ENCODE results near the gene SYT2. TPM values are rescaled to one million over a fixed set of nuclear protein-coding genes. Genes with fewer than 3 reads are reported as not detected.

SYT2 gene
- total and polyA plus RNA-seq, 11 donors, result 0.03 to 0.09 (median 0.06) TPM; not detected in 6

DNA sequence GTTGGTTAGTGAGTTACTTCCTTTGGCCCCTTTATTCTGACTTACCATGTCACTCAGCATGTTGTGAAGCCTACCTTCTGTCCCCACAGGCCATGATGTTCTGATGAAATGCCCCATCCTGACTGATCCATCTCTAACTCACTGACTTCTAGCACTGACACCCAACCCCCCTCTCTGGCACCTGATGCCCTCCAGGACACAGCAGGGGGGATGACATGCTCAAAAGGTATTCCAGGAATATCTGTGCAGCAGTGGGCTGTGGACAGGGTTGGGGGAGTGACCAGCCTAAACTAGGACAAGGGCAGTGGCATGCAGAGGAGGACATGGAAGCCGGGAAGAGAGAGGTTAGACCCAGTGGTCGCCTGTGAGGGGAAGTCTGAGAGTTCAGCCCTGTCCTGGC, 25.5 kb downstream of the SYT2 start:
- no peaks in the 10 kb centered on the region for H3K36me3 ChIP-seq
- peaks cover 0 to 61% (median 11%) of the 10 kb centered on the region in 9 donors for H3K27me3 ChIP-seq
- H3K4me3 ChIP-seq, result no peak overlapping the region
- DNase-seq (no peak), ATAC-seq (no peak)
- H3K4me1 ChIP-seq, result no peaks in the 10 kb centered on the region
- intact Hi-C loops (cut with DNase I), result no loop called here
- H3K27ac ChIP-seq, result no peak overlapping the region
- H3K9me3 ChIP-seq, result no peaks in the 10 kb centered on the region
- 53 to 66% (median 58%) methylated on average over 2 of the region's 2 CpGs for WGBS, 4 donors
- no peak for TF ChIP-seq POLR2A (IDR thresholded peaks at IDR 0.05)
- TF ChIP-seq, protein P1, sequence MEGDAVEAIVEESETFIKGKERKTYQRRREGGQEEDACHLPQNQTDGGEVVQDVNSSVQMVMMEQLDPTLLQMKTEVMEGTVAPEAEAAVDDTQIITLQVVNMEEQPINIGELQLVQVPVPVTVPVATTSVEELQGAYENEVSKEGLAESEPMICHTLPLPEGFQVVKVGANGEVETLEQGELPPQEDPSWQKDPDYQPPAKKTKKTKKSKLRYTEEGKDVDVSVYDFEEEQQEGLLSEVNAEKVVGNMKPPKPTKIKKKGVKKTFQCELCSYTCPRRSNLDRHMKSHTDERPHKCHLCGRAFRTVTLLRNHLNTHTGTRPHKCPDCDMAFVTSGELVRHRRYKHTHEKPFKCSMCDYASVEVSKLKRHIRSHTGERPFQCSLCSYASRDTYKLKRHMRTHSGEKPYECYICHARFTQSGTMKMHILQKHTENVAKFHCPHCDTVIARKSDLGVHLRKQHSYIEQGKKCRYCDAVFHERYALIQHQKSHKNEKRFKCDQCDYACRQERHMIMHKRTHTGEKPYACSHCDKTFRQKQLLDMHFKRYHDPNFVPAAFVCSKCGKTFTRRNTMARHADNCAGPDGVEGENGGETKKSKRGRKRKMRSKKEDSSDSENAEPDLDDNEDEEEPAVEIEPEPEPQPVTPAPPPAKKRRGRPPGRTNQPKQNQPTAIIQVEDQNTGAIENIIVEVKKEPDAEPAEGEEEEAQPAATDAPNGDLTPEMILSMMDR (IDR thresholded peaks at IDR 0.05), result no peak

DNA sequence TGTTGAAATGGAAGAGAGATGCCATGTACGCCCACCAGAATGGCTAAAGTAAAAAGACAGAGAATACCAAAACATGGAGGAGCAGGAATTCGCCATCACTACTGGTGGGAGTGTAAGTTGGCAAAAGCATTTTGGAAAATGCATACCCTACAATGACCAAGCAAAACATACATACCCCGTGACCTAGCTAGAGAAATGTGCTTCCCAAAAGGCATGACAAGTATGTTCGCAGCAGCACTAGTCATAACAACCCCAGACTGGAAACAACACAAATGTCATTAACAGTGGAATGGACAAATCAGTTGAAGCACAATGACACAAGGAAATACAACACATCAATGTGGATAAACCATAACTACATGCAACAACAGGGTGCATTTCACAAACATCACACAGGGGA, 27.2 kb downstream of the SYT2 start:
- DNase-seq (no peak), ATAC-seq (no peak)
- no peak overlapping the region for H3K4me3 ChIP-seq
- no peaks in the 10 kb centered on the region for H3K4me1 ChIP-seq
- H3K36me3 ChIP-seq, result no peaks in the 10 kb centered on the region
- no peaks in the 10 kb centered on the region for H3K9me3 ChIP-seq
- peaks cover 0 to 55% (median 11%) of the 10 kb centered on the region in 9 donors for H3K27me3 ChIP-seq
- intact Hi-C loops (cut with DNase I), result no loop called here
- TF ChIP-seq, protein P1 (IDR thresholded peaks at IDR 0.05), result no peak
- no peak for TF ChIP-seq POLR2A (IDR thresholded peaks at IDR 0.05)
- no peak overlapping the region for H3K27ac ChIP-seq
- WGBS, 4 donors, result 77 to 87% (median 84%) methylated on average over 4 of the region's 4 CpGs

DNA sequence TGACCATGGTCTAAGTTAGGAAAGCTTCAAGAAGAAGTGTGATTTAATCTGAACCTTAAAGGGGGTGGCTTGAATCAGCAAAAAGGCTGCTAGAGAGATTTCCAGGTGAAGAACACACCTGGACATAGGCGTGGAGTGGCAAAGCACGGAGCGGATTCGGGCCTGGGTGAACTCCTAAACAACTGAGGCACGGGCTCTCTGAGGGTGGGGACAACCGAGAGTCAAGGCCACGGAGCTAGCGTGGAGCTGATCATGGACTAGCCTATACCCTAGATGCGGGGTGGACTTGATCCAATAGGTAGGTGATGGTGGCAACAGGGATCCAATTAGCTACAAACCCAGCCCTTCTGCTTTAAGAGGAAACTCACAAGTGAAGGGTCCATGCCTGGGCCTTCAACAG, 27.8 kb downstream of the SYT2 start:
- DNase-seq (no peak), ATAC-seq (peak in 1 of 4 donors; percentile 27)
- peaks cover 0 to 55% (median 11%) of the 10 kb centered on the region in 9 donors for H3K27me3 ChIP-seq
- WGBS, 4 donors, result 93 to 97% (median 94%) methylated on average over 9 of the region's 9 CpGs
- intact Hi-C loops (cut with DNase I), result no loop called here
- peaks cover 0 to 5% (median 0%) of the 10 kb centered on the region in 12 donors for H3K9me3 ChIP-seq
- TF ChIP-seq POLR2A (IDR thresholded peaks at IDR 0.05), result no peak
- TF ChIP-seq, protein P1 (IDR thresholded peaks at IDR 0.05), result no peak
- H3K4me1 ChIP-seq, result no peaks in the 10 kb centered on the region
- no peak overlapping the region for H3K27ac ChIP-seq
- H3K36me3 ChIP-seq, result no peaks in the 10 kb centered on the region
- no peak overlapping the region for H3K4me3 ChIP-seq

DNA sequence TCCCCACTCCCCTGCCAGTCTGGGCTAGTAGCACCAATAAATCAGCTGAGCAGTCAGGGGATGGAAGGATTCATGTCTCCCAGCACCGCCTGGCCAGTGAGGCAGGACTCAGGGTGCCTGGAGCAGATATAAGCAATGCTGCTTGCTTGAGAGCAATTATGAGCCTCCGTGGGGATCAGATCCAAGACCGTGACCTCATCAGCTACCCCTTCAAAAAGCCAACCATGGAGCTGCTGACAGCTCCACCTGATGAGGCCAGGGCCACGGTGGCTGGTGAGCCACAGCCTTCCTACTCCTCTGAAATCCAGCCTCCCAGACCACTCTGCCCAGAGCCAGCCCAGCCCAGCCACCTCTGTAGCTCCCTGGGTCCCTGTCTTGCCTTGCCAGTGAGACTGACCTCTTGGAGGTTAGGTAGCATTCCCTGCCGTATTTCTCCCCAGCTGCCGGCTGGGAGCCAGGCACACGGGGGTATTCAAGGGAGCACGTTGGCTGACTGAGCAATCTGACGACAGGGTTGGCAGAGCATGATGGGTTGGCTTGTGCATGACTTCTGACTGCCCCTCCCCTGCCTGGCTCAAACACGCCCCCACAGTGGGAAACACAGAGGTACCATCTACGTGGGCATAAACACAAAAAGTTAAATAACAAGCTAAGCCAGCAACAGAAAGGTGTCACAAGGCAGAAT, 28.4 kb downstream of the SYT2 start:
- TF ChIP-seq POLR2A (IDR thresholded peaks at IDR 0.05), result no peak
- TF ChIP-seq, protein P1 (IDR thresholded peaks at IDR 0.05), result no peak
- Histone ChIP-seq H3K4me3 (no peak overlapping the region), H3K9me3 (peaks cover 0 to 10% (median 2%) of the 10 kb centered on the region in 12 donors), H3K27ac (no peak overlapping the region), H3K36me3 (no peaks in the 10 kb centered on the region), H3K4me1 (no peaks in the 10 kb centered on the region), H3K27me3 (peaks cover 0 to 56% (median 11%) of the 10 kb centered on the region in 9 donors)
- no peak for ATAC-seq
- intact Hi-C loops (cut with DNase I), result no loop called here
- no peak for DNase-seq
- 62 to 82% (median 69%) methylated on average over 10 to 11 of the region's 11 CpGs for WGBS, 4 donors

Data from heart left ventricle (tissue), 16 donors.